B cell (primary cell): ENCODE results near the gene PIK3C2G.

Experiments used
- CTCF ChIP-seq: fragments of 200-600 bp; IDR thresholded peaks from one replicate; pipeline ENCODE4 v1.8.0; 2022; ENCODE audit warnings: antibody characterized with exemption, mild to moderate bottlenecking
- EZH2 ChIP-seq: IDR thresholded peaks from 2 replicates; pipeline ENCODE4 v1.6.1; 2012; ENCODE audit warnings: borderline replicate concordance, low read depth, mild to moderate bottlenecking, moderate library complexity, low read length; ENCODE audit not compliant: insufficient read depth, poor library complexity, severe bottlenecking

- TF ChIP-seq CTCF (no peak), EZH2 (no peak)
Measured at GRCh38 chr12:18264581-18265075, 3.3 kb downstream of the PIK3C2G start.
